SK-N-SH (cell line): ENCODE results near the gene OGDHL. TPM values are rescaled to one million over a fixed set of nuclear protein-coding genes. Genes with fewer than 3 reads are reported as not detected.

Experiments
- CTCF ChIA-PET: fragments of 300-600, 350-600 bp; formaldehyde crosslinking; extraction: SDS; loops from one replicate; lab custom pipeline; 2021; lab: Yijun Ruan, JAX
- POLR2A ChIA-PET: fragments of 350-600 bp; sonication (Branson Sonifier 250); formaldehyde crosslinking; extraction: SDS; loops from one replicate; lab custom pipeline; 2020; ENCODE audit warnings: antibody characterized with exemption, inconsistent platforms; lab: Yijun Ruan, JAX
- DNase-seq: peaks from one replicate; pipeline ENCODE4 v3.0.0; 2012
- H2AFZ ChIP-seq: fragments of 200-600 bp; sonication (generic); 2 replicates; pipeline ENCODE4 v1.8.1; 2016; ENCODE audit warnings: antibody characterized with exemption, mild to moderate bottlenecking, low read depth
- H3F3A ChIP-seq: fragments of 200-600 bp; sonication (generic); replicated peaks from 2 replicates; pipeline ENCODE3; 2016; ENCODE audit warnings: antibody characterized with exemption, mild to moderate bottlenecking; ENCODE audit not compliant: insufficient read depth
- H3K27ac ChIP-seq, 2 experiments: fragments of 200-500 bp in 1 of 2; fragments of 200-600 bp in 1 of 2; sonication (Bioruptor generic) in 1 of 2; sonication (generic), shearing (Covaris generic) in 1 of 2; 2 replicates each; pipeline versions ENCODE4 v1.5.1 to v1.6.1; 2014 to 2016; ENCODE audit warnings: low read depth in 2 of 2, inconsistent platforms in 1 of 2, low read length in 1 of 2, mild to moderate bottlenecking in 1 of 2, mixed read lengths in 1 of 2
- H3K27me3 ChIP-seq: fragments of 200-600 bp; sonication (generic), shearing (Covaris generic); 2 replicates; pipeline ENCODE4 v1.6.1; 2016; ENCODE audit warnings: mixed run types; ENCODE audit not compliant: insufficient read depth
- H3K36me3 ChIP-seq, 2 experiments: fragments of 200-500 bp in 1 of 2; fragments of 200-600 bp in 1 of 2; sonication (Bioruptor generic) in 1 of 2; sonication (generic) in 1 of 2; replicated peaks in 1 of 2; 2 replicates each; pipeline versions ENCODE3 to v1.5.1; 2014 to 2016; ENCODE audit warnings: low read length in 1 of 2, mild to moderate bottlenecking in 1 of 2; ENCODE audit not compliant: insufficient read depth in 2 of 2, control insufficient read depth in 1 of 2
- H3K4me1 ChIP-seq, 2 experiments: fragments of 200-500 bp in 1 of 2; fragments of 200-600 bp in 1 of 2; sonication (Bioruptor generic) in 1 of 2; sonication (generic), shearing (Covaris generic) in 1 of 2; 2 replicates each; pipeline versions ENCODE4 v1.5.1 to v1.6.1; 2014 to 2016; ENCODE audit warnings: low read depth in 1 of 2, low read length in 1 of 2, mixed run types in 1 of 2; ENCODE audit not compliant: insufficient read depth in 2 of 2, control insufficient read depth in 1 of 2
- H3K4me2 ChIP-seq: fragments of 200-600 bp; sonication (generic), shearing (Covaris generic); 2 replicates; pipeline ENCODE4 v1.6.1; 2017; ENCODE audit warnings: mixed run types
- H3K4me3 ChIP-seq, 2 experiments: fragments of 200-500 bp in 1 of 2; fragments of 200-600 bp in 1 of 2; sonication (Bioruptor generic) in 1 of 2; sonication (generic), shearing (Covaris generic) in 1 of 2; 2 replicates each; pipeline versions ENCODE4 v1.5.1 to v1.8.1; 2014 to 2016; ENCODE audit warnings: low read depth in 2 of 2, inconsistent platforms in 1 of 2, low read length in 1 of 2, mild to moderate bottlenecking in 1 of 2, mixed read lengths in 1 of 2, moderate library complexity in 1 of 2
- H3K79me2 ChIP-seq: fragments of 200-600 bp; sonication (generic); 2 replicates; pipeline ENCODE4 v1.8.1; 2017; ENCODE audit warnings: mild to moderate bottlenecking; ENCODE audit not compliant: insufficient read depth
- H3K9ac ChIP-seq: fragments of 200-600 bp; sonication (generic); 2 replicates; pipeline ENCODE4 v1.6.1; 2017; ENCODE audit warnings: mixed run types
- H3K9me2 ChIP-seq: fragments of 200-600 bp; sonication (generic); 2 replicates; pipeline ENCODE4 v1.6.1; 2017; ENCODE audit warnings: mixed run types
- H3K9me3 ChIP-seq: fragments of 200-600 bp; sonication (generic); 2 replicates; pipeline ENCODE4 v1.6.1; 2017; ENCODE audit warnings: mixed run types, mild to moderate bottlenecking, moderate library complexity
- H4K20me1 ChIP-seq: fragments of 200-600 bp; sonication (generic); 2 replicates; pipeline ENCODE4 v1.6.1; 2017; ENCODE audit warnings: mild to moderate bottlenecking, mixed run types; ENCODE audit not compliant: insufficient read depth
- CHD2 ChIP-seq: fragments of 150-350 bp; IDR thresholded peaks from 2 replicates; pipeline ENCODE4 v1.6.1; 2018; ENCODE audit warnings: low read length; ENCODE audit not compliant: partially characterized antibody
- EZH2phosphoT487 ChIP-seq: fragments of 200-600 bp; sonication (generic); IDR thresholded peaks from 2 replicates; pipeline ENCODE4 v1.6.1; 2017; ENCODE audit warnings: low read depth, mixed run types, mild to moderate bottlenecking, antibody characterized with exemption, moderate library complexity, borderline replicate concordance
- FOSL2 ChIP-seq: IDR thresholded peaks from 2 replicates; pipeline ENCODE4 v1.4.0; 2012; ENCODE audit warnings: low read depth, mild to moderate bottlenecking, moderate library complexity, borderline replicate concordance
- FOXM1 ChIP-seq: IDR thresholded peaks from 2 replicates; pipeline ENCODE4 v1.4.0; 2012; ENCODE audit warnings: low read depth, mild to moderate bottlenecking
- GABPA ChIP-seq: IDR thresholded peaks from 2 replicates; pipeline ENCODE4 v1.4.0; 2012; ENCODE audit warnings: low read depth, mild to moderate bottlenecking
- IRF3 ChIP-seq: fragments of 150-350 bp; IDR thresholded peaks from 2 replicates; pipeline ENCODE4 v1.6.1; 2016; ENCODE audit warnings: mild to moderate bottlenecking, low read depth, low read length
- MEF2A ChIP-seq: IDR thresholded peaks from 2 replicates; pipeline ENCODE4 v1.4.0; 2012; ENCODE audit warnings: low read depth, borderline replicate concordance
- NRF1 ChIP-seq: IDR thresholded peaks from 2 replicates; pipeline ENCODE4 v1.6.1; 2012; ENCODE audit warnings: low read depth, mild to moderate bottlenecking, low read length
- POLR2AphosphoS5 ChIP-seq: IDR thresholded peaks from 2 replicates; pipeline ENCODE4 v1.6.1; 2012; ENCODE audit warnings: low read depth, low read length
- RAD21 ChIP-seq: IDR thresholded peaks from 2 replicates; pipeline ENCODE4 v1.6.1; 2012; ENCODE audit warnings: mild to moderate bottlenecking, low read length
- RCOR1 ChIP-seq: fragments of 150-350 bp; IDR thresholded peaks from 2 replicates; pipeline ENCODE4 v1.6.1; 2017; ENCODE audit warnings: antibody characterized with exemption, low read length
- REST ChIP-seq: IDR thresholded peaks from 2 replicates; pipeline ENCODE4 v1.6.1; 2012; ENCODE audit warnings: mild to moderate bottlenecking, low read depth, low read length, moderate library complexity
- RFX5 ChIP-seq: IDR thresholded peaks from 2 replicates; pipeline ENCODE4 v1.6.1; 2012; ENCODE audit warnings: mild to moderate bottlenecking, improper control_type of control experiment, low read length
- RXRA ChIP-seq: IDR thresholded peaks from 2 replicates; pipeline ENCODE4 v1.4.0; 2012; ENCODE audit warnings: low read depth, mild to moderate bottlenecking, borderline replicate concordance
- SIN3A ChIP-seq: IDR thresholded peaks from 2 replicates; pipeline ENCODE4 v1.6.1; 2012; ENCODE audit warnings: low read depth, mild to moderate bottlenecking, low read length, moderate library complexity, borderline replicate concordance
- TAF1 ChIP-seq: IDR thresholded peaks from 2 replicates; pipeline ENCODE4 v1.6.1; 2012; ENCODE audit warnings: low read depth, mild to moderate bottlenecking, low read length, moderate library complexity, borderline replicate concordance
- TCF12 ChIP-seq: IDR thresholded peaks from 2 replicates; pipeline ENCODE4 v1.4.0; 2012
- TEAD4 ChIP-seq: IDR thresholded peaks from 2 replicates; pipeline ENCODE4 v1.4.0; 2012; ENCODE audit warnings: mild to moderate bottlenecking, borderline replicate concordance; ENCODE audit not compliant: insufficient read depth
- USF1 ChIP-seq: IDR thresholded peaks from 2 replicates; pipeline ENCODE4 v1.4.0; 2012; ENCODE audit warnings: low read depth, borderline replicate concordance
- YY1 ChIP-seq: IDR thresholded peaks from 2 replicates; pipeline ENCODE4 v1.4.0; 2012; ENCODE audit warnings: low read depth, mild to moderate bottlenecking
- WGBS: methylation state at CpG from one replicate; pipeline ENCODE4 v1.1.6; 2017; ENCODE audit warnings: low lambda C conversion rate; 5-methylcytosine and 5-hydroxymethylcytosine counted together
- polyA plus RNA-seq, 3 experiments: library from polyadenylated mRNA; depleted of rRNA; stranded (reverse); fragments of >200 nt; gene quantifications; 2 replicates each; pipeline ENCODE4 v1.2.3, GENCODE V29; 2012

OGDHL gene
- polyA plus RNA-seq, 1 of the 3 experiments (the other 2 are of a cell fraction): 25.4 TPM

- CTCF ChIA-PET: interaction anchor here (0.8 to 1.2 kb wide), 2 partner anchors 154 to 156 kb away, joined by 3 read pairs; no protein-coding TSS in a partner anchor
- no peaks in the 10 kb centered on the region for H3K27me3 ChIP-seq
Measured at GRCh38 chr10:49749144-49749543, 13.0 kb downstream of the OGDHL start.

GRCh38 chr10:49748006-49748405, 14.1 kb downstream of the OGDHL start:
- no peaks in the 10 kb centered on the region for H3K79me2 ChIP-seq
- H3K9ac ChIP-seq: no peak overlapping the region
- H3K36me3 ChIP-seq: peaks cover 0 to 47% of the 10 kb centered on the region in 2 experiments
- 84% methylated on average over 10 of the region's 10 CpGs for WGBS
- H3K4me2 ChIP-seq: no peak overlapping the region
- peak; percentile 17 for DNase-seq
- H3F3A ChIP-seq: no peaks in the 10 kb centered on the region
- H4K20me1 ChIP-seq: no peaks in the 10 kb centered on the region
- no peak overlapping the region for H3K4me3 ChIP-seq
- no peaks in the 10 kb centered on the region for H3K4me1 ChIP-seq
- H3K27me3 ChIP-seq: no peaks in the 10 kb centered on the region
- TF ChIP-seq IRF3: no peak
- TF ChIP-seq FOSL2: no peak
- TF ChIP-seq REST: no peak
- no peak for TF ChIP-seq SIN3A
- no peak for TF ChIP-seq TCF12
- TF ChIP-seq POLR2AphosphoS5: no peak
- H3K9me3 ChIP-seq: no peaks in the 10 kb centered on the region
- H2AFZ ChIP-seq: no peak overlapping the region
- H3K9me2 ChIP-seq: no peaks in the 10 kb centered on the region
- POLR2A ChIA-PET: no interaction called here
- H3K27ac ChIP-seq: no peak overlapping the region
- CTCF ChIA-PET: no interaction called here

More at GRCh38 chr10:49749144-49749543, 13.0 kb downstream of the OGDHL start:
- no peaks in the 10 kb centered on the region for H3K9me3 ChIP-seq
- POLR2A ChIA-PET: no interaction called here
- H3K4me2 ChIP-seq: no peak overlapping the region
- no peak overlapping the region for H3K9ac ChIP-seq
- no peak for TF ChIP-seq FOXM1
- no peak for TF ChIP-seq CHD2
- TF ChIP-seq USF1: no peak
- TF ChIP-seq RAD21: no peak
- TF ChIP-seq POLR2AphosphoS5: no peak
- TF ChIP-seq RFX5: no peak
- no peak for TF ChIP-seq RCOR1
- no peak for TF ChIP-seq GABPA
- no peak for TF ChIP-seq SIN3A
- TF ChIP-seq TEAD4: no peak
- no peak for TF ChIP-seq YY1
- TF ChIP-seq IRF3: no peak
- no peak for TF ChIP-seq TAF1
- TF ChIP-seq NRF1: no peak
- no peak for TF ChIP-seq FOSL2
- TF ChIP-seq EZH2phosphoT487: no peak
- TF ChIP-seq MEF2A: no peak
- TF ChIP-seq RXRA: no peak
- TF ChIP-seq, all 33 proteins: peak for 0
- H3K9me2 ChIP-seq: no peaks in the 10 kb centered on the region
- H3K27ac ChIP-seq: no peak overlapping the region
- H4K20me1 ChIP-seq: no peaks in the 10 kb centered on the region
- H3K36me3 ChIP-seq: peaks cover 0 to 49% of the 10 kb centered on the region in 2 experiments
- H3K4me1 ChIP-seq: no peaks in the 10 kb centered on the region
- no peak overlapping the region for H2AFZ ChIP-seq
- H3K79me2 ChIP-seq: no peaks in the 10 kb centered on the region
- H3F3A ChIP-seq: no peaks in the 10 kb centered on the region
- 85% methylated on average over 2 of the region's 2 CpGs for WGBS
- DNase-seq: no peak
- no peak overlapping the region for H3K4me3 ChIP-seq
